Kidney (tissue), 14 donors: ENCODE measurements around the gene VHLL. TPM values are rescaled to one million over a fixed set of nuclear protein-coding genes. Genes with fewer than 3 reads are reported as not detected.

Experiments used
- DNase-seq, 5 donors: peaks; one replicate each; pipeline ENCODE4 v3.0.0-alpha.2; 2013 to 2020
- FAIRE-seq: peaks from 2 replicates; lab custom pipeline; 2012; peaks lifted over from hg19 to GRCh38; lab: Jason Lieb, UNC
- H3K27ac ChIP-seq, 2 donors: one replicate each; pipeline ENCODE4 v1.7.0; 2013; ENCODE audit warnings: low read depth in 2 of 2, low read length in 2 of 2, inconsistent platforms in 1 of 2
- H3K27me3 ChIP-seq: one replicate; pipeline ENCODE4 v1.7.1; 2013; ENCODE audit warnings: low read length, inconsistent platforms; ENCODE audit not compliant: control insufficient read depth, insufficient read depth
- H3K36me3 ChIP-seq, 3 donors: one replicate each; pipeline versions ENCODE4 v1.7.0 to v1.7.1; 2013; ENCODE audit warnings: low read length in 3 of 3, control low read depth in 1 of 3, inconsistent platforms in 1 of 3; ENCODE audit not compliant: insufficient read depth in 3 of 3, control insufficient read depth in 2 of 3
- H3K4me1 ChIP-seq, 3 donors: one replicate each; pipeline versions ENCODE4 v1.7.0 to v1.7.1; 2013; ENCODE audit warnings: low read length in 3 of 3, inconsistent platforms in 1 of 3, low read depth in 1 of 3; ENCODE audit not compliant: control insufficient read depth in 2 of 3, insufficient read depth in 2 of 3
- H3K4me3 ChIP-seq, 3 donors: one replicate each; pipeline versions ENCODE4 v1.7.0 to v1.8.1; 2013; ENCODE audit warnings: low read length in 3 of 3, control low read depth in 1 of 3, inconsistent platforms in 1 of 3
- H3K9ac ChIP-seq, 3 donors: one replicate each; pipeline versions ENCODE4 v1.7.0 to v1.7.1; 2013; ENCODE audit warnings: low read length in 3 of 3, control low read depth in 1 of 3, inconsistent platforms in 1 of 3
- H3K9me3 ChIP-seq, 3 donors: one replicate each; pipeline versions ENCODE4 v1.7.0 to v1.7.1; 2013; ENCODE audit warnings: low read length in 3 of 3, control low read depth in 1 of 3, inconsistent platforms in 1 of 3; ENCODE audit not compliant: control insufficient read depth in 2 of 3, insufficient read depth in 1 of 3
- intact Hi-C: fragments of 100-400 bp; cut with DNase I; formaldehyde crosslinking; loops from one replicate; pipeline ENCODE4 v1.11.1; 2022
- polyA plus RNA-seq: library from polyadenylated mRNA; stranded (reverse); fragments of 350-450 nt; fragmentation: Illumina TruSeq; extraction: RNeasy Lipid Tissue Mini Kit (QIAGEN cat#74804); gene quantifications from one replicate; pipeline ENCODE4 v1.2.3, GENCODE V29; 2014; ENCODE audit warnings: low read depth, low replicate concordance; ENCODE audit not compliant: insufficient read depth
- total RNA-seq: library from RNA; stranded (reverse); fragmentation: NEBNext Ultra II Directional; extraction: Animal tissue kit (Norgen Biotek cat#: 25700); gene quantifications from one replicate; pipeline ENCODE4 v1.2.1, GENCODE V29; 2021
- TF ChIP-seq, protein P1 (sequence below): IDR thresholded peaks from 3 replicates; pipeline ENCODE4 v1.5.1; 2012; ENCODE audit warnings: mild to moderate bottlenecking, moderate library complexity, borderline replicate concordance; ENCODE audit not compliant: insufficient read depth; ENCODE audit errors: extremely low read depth
- donor health status: control.
- donor health status: control.
- donor health status: control.
- donor health status: control.
- donor health status: control.
- donor health status: DM: yes; HTN: yes; CAD: no.
- donor health status: Normal renal cell carcinoma (clear cell type).

Gene VHLL
- total and polyA plus RNA-seq, 2 donors from 2014 or later = not detected

DNA sequence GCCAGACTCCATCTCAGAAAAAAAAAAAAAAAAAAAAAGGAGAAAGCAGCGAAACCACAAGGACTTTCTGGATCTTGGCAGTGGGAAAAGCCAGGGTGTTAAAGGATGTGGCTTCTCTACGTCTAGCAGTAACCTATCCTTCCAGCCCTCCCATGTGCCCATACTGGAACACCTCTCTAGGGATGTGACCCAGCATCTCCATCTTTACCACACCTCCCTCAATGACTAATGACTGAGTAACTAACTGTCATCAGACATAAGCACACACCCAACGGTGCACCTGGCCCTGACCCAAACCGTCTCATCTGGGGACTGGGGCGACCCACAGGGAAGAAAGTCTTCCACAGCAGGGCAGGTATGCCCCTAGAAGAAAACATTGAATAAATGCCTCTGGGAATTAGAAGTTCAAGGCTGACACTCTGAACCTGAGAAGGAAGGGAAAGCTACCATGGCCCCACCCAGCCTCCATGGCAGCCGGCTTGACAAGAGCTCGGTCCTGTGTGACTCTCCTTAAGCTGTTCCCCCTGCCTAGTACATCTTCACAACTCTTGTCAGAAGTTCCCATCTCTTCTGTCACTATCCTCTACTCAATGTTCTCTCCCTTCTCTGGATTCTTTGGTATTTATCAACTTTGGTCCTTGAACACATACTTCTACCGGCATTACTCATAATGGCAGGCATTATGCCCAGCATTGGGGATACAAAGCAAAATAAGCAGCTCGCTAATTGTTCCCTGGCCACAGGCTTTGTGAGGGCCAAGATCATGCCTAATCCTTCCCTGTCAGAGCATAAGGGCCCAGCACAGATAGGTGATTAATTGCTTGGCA is 36.4 kb downstream of the VHLL start:
- intact Hi-C loops = no loop called here
- TF ChIP-seq, protein P1, sequence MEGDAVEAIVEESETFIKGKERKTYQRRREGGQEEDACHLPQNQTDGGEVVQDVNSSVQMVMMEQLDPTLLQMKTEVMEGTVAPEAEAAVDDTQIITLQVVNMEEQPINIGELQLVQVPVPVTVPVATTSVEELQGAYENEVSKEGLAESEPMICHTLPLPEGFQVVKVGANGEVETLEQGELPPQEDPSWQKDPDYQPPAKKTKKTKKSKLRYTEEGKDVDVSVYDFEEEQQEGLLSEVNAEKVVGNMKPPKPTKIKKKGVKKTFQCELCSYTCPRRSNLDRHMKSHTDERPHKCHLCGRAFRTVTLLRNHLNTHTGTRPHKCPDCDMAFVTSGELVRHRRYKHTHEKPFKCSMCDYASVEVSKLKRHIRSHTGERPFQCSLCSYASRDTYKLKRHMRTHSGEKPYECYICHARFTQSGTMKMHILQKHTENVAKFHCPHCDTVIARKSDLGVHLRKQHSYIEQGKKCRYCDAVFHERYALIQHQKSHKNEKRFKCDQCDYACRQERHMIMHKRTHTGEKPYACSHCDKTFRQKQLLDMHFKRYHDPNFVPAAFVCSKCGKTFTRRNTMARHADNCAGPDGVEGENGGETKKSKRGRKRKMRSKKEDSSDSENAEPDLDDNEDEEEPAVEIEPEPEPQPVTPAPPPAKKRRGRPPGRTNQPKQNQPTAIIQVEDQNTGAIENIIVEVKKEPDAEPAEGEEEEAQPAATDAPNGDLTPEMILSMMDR = no peak
- Histone ChIP-seq H3K4me3 (no peak overlapping the region), H3K9me3 (no peaks in the 10 kb centered on the region), H3K4me1 (no peaks in the 10 kb centered on the region), H3K9ac (no peak overlapping the region), H3K36me3 (peaks cover 4 to 77% (median 62%) of the 10 kb centered on the region in 3 donors), H3K27ac (no peak overlapping the region), H3K27me3 (no peaks in the 10 kb centered on the region)
- DNase-seq (no peak), FAIRE-seq (no peak)

DNA sequence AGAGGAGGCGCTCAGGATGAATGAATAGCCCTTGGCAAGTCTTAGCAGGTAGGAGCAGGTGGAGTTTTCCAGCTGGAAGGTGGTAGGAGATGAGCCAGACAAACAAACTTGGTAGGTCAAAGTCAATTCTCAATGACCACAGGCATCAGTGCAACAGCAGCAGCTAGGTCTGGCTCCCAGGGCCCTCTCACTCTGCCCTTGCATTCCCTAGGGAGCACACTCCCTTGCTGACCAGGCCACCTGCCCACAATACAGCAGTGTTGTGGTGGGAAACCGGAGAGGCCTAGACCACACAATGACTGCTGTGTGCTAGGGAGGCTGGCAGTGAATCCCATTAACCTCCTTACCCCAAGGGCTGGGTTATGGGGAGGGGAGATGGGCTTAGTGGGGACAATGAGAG is 38.2 kb downstream of the VHLL start:
- no peak overlapping the region for H3K4me3 ChIP-seq
- intact Hi-C loops = no loop called here
- no peaks in the 10 kb centered on the region for H3K27me3 ChIP-seq
- no peak overlapping the region for H3K9ac ChIP-seq
- TF ChIP-seq, protein P1 = no peak
- no peaks in the 10 kb centered on the region for H3K9me3 ChIP-seq
- no peak for FAIRE-seq
- H3K4me1 ChIP-seq = no peaks in the 10 kb centered on the region
- DNase-seq = no peak
- no peak overlapping the region for H3K27ac ChIP-seq
- H3K36me3 ChIP-seq = peaks cover 0 to 71% (median 55%) of the 10 kb centered on the region in 3 donors

DNA sequence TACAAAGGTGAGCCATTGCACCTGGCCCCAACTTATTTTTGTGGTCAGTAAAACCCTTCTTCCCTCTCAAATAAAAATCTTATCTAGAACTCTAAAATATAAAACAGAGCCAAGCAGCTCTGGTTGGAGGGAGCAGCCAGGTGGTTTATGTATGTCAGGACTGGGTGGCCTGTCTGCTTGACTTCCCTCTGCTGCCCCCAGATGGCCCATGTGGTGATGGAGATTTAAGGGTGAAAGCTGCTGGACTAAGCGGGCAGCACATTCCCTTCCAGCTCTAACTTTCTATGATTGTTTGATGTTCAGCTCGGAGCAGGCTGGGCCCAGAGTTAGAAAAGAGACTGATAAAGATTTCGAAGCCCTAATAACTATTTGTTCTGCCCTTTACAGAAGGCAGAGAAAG is 39.3 kb downstream of the VHLL start:
- H3K27me3 ChIP-seq = no peaks in the 10 kb centered on the region
- FAIRE-seq (no peak), DNase-seq (peak in 2 of 5 donors; percentile 4 to 48)
- TF ChIP-seq, protein P1 = no peak
- no peak overlapping the region for H3K27ac ChIP-seq
- no peaks in the 10 kb centered on the region for H3K4me1 ChIP-seq
- intact Hi-C loops = no loop called here
- peaks cover 0 to 63% (median 50%) of the 10 kb centered on the region in 3 donors for H3K36me3 ChIP-seq
- no peak overlapping the region for H3K9ac ChIP-seq
- no peak overlapping the region for H3K4me3 ChIP-seq
- no peaks in the 10 kb centered on the region for H3K9me3 ChIP-seq
